Choroid plexus epithelial cell (primary cell): ENCODE measurements around the gene RXFP2.

Source experiments
- DNase-seq: peaks from one replicate; pipeline ENCODE4 v3.0.0-alpha.2; 2010; ENCODE audit warnings: low read depth
- H3K4me3 ChIP-seq: 2 replicates; pipeline ENCODE4 v1.5.1; 2011; ENCODE audit warnings: low read depth, mild to moderate bottlenecking, control low read depth, low read length, moderate library complexity
- TF ChIP-seq, protein P1 (sequence below): conservative IDR thresholded peaks from 2 replicates; pipeline ENCODE4 v1.5.1; 2011; ENCODE audit warnings: low read depth, mild to moderate bottlenecking, control low read depth, inconsistent platforms, low read length, moderate library complexity

RXFP2 gene

DNA sequence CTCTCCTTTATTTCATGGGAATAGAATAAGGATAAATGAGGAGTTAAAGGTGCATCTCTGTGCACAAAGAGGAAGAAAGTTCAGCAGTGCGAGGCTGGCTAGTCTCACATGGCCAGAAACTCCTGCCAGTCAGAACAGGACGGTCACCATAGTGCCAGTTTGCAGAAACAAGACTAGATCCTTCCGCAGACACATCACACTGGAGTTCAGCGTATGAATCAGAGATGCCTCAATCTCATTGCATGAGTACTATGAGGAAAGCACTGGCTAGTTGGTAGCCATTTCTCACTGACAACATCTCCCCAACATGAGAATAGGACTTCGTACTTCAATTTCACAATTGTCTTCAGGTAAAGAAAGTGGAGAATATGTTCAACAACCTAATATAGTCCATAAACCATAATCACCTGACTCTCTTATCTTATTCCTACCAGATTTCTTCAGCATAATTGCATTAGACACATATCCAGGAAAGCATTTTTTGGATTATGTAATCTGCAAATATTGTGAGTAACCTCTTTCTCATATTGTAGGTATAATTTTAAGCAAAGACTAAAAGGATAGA lies 34.9 kb downstream of the RXFP2 start:
- H3K4me3 ChIP-seq, result no peak overlapping the region
- no peak for DNase-seq

DNA sequence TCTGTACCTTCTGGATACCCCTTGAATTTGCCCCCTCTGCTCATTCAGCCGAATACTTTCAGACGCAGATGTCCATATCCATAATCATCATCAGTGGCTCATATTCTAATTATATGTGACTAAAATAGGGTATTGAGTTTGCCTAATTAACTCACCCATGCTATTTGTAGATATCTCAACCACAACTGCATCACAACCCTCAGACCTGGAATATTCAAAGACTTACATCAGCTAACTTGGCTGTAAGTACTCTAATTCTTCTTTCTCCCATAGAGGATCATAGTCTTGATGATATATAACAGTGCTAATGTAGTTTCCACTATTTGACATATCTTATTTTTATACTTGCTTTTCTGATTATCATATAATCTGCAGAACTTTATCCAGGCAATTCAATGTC lies 35.8 kb downstream of the RXFP2 start:
- no peak overlapping the region for H3K4me3 ChIP-seq
- TF ChIP-seq, protein P1, sequence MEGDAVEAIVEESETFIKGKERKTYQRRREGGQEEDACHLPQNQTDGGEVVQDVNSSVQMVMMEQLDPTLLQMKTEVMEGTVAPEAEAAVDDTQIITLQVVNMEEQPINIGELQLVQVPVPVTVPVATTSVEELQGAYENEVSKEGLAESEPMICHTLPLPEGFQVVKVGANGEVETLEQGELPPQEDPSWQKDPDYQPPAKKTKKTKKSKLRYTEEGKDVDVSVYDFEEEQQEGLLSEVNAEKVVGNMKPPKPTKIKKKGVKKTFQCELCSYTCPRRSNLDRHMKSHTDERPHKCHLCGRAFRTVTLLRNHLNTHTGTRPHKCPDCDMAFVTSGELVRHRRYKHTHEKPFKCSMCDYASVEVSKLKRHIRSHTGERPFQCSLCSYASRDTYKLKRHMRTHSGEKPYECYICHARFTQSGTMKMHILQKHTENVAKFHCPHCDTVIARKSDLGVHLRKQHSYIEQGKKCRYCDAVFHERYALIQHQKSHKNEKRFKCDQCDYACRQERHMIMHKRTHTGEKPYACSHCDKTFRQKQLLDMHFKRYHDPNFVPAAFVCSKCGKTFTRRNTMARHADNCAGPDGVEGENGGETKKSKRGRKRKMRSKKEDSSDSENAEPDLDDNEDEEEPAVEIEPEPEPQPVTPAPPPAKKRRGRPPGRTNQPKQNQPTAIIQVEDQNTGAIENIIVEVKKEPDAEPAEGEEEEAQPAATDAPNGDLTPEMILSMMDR, result no peak
- DNase-seq, result no peak

More for the DNA sequence above, 34.9 kb downstream of the RXFP2 start:
- TF ChIP-seq, protein P1, result no peak

DNA sequence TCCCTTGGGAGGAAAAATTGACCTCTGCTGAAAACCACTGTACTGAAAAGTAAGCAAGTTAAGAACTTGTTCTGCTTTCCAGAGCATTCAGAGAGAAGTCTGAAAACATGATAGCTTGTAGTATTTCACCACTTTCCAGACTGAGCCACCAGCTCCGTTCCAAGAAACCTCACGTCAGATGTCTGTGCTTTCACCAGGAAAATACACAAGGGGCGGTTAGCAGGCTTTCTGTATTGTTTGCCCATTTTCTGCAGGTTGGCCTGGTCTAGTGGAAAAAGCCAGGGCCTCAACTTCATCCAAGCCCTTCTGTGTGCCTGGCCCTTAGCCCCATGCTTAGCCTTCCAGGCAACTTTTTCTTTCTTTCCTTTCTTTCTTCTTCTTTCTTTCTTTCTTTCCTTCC lies 36.4 kb downstream of the RXFP2 start:
- TF ChIP-seq, protein P1, result no peak
- no peak for DNase-seq

DNA sequence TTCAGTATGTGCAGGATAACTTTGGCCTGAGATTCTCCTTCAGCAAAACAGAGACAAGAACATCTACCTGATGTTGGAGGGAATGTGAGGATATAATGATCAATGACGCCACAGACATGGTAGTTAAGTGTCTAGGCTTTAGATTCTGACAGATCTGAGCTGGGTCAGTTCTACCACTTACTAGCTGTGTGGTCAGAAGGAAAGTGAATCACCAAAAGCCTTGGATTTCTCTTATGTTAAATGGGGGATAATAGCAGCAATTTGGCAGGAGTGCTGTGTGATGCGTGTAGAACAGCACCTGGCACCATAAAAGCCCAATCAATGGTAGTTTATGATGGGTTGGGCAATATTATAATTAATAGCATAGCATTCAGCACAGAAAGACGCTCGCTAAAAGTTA lies 41.7 kb downstream of the RXFP2 start:
- no peak for DNase-seq
- TF ChIP-seq, protein P1, result no peak

More for the DNA sequence above, 36.4 kb downstream of the RXFP2 start:
- no peak overlapping the region for H3K4me3 ChIP-seq

DNA sequence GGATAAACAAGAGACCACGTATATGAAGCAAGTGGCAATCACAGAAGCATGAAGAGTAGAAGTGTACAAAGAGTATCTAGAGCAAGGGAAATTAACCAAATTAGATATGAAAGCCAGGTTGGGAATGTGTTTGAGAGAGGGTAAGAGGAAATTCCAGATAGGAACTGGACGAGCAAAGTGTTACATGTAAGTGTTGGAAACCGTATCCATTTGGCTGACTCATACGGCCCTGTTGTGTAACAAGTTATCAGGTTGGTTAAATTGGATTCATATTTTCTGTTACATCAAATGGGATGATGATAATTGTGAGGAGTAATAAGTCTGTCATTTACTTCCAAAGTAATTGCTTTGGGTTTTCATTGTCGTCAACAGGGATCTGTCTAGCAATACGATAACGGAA lies 46.7 kb downstream of the RXFP2 start:
- H3K4me3 ChIP-seq, result no peak overlapping the region
- DNase-seq, result peak; percentile 23
- TF ChIP-seq, protein P1, result no peak

More for the DNA sequence above, 41.7 kb downstream of the RXFP2 start:
- no peak overlapping the region for H3K4me3 ChIP-seq

DNA sequence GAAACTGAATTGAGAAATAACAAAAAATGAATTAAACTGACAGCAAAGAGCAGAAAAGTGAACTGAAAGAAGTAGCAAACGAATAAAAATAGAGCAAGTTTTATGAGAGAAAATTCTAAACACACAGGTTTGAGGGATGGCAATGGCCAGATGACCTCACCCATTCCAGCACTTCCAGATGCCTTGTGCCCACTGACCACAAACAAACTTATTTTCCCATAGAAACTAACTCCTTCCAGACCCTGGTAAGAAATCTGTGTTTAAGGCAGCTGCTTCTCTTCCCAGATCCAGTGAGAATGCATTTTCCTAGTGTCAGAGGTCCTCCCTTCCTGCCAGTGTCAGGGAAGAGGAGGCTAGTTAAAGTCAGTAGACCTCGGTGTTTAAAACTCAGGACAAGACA lies 51.7 kb downstream of the RXFP2 start:
- H3K4me3 ChIP-seq, result no peak overlapping the region
- no peak for DNase-seq
- TF ChIP-seq, protein P1, result no peak

DNA sequence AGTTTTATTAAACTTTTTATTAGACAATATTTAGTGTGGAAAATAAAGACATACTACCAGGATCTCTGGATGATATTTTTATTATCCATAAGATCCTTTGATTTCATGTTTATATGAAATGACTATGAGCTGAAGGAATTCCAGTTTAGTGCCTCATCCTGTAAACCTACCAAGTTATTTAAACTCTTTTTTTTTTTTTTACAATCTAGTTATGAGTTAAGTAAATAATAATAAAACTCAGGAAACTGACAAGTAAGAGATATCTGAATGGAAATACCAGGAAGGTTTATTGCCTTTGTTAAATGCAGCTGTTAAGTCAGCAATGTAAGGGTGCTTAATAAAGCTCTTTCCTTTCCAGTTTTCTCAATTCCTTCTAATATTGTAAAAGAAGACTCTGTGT lies 53.9 kb downstream of the RXFP2 start:
- H3K4me3 ChIP-seq, result no peak overlapping the region
- DNase-seq, result no peak

More for the DNA sequence above, 53.9 kb downstream of the RXFP2 start:
- TF ChIP-seq, protein P1, result no peak
